ENCODE measurements around the gene LRP8. TPM values are rescaled to one million over a fixed set of nuclear protein-coding genes. Genes with fewer than 3 reads are reported as not detected.
A peak's percentile ranks its signal among the peaks of the same experiment; 100 is the strongest.

The LRP8 gene
- total RNA-seq, 1 donor from 2014 or later = 21.1 TPM

DNA sequence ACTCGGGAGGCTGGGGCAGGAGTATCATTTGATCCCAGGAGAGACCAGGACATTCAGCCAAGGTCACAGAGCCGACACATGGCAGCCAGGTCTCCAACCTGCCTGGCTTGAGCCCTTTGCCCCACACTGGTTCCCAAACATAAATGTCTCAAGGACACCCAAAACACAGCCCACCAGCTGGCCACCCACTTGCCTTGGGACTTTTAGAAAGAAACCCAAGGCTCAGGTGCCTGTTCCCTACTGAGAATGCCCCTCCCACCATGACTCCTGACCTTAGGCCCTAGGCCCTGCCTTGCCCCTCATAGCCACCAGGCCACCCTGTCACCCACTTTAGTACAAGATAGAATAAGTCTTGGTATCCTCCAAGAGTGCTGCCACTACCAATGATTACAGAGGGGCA, 41.9 kb upstream of the LRP8 start:
- H3K4me1 ChIP-seq = no peaks in the 10 kb centered on the region
- TF ChIP-seq, protein P1, sequence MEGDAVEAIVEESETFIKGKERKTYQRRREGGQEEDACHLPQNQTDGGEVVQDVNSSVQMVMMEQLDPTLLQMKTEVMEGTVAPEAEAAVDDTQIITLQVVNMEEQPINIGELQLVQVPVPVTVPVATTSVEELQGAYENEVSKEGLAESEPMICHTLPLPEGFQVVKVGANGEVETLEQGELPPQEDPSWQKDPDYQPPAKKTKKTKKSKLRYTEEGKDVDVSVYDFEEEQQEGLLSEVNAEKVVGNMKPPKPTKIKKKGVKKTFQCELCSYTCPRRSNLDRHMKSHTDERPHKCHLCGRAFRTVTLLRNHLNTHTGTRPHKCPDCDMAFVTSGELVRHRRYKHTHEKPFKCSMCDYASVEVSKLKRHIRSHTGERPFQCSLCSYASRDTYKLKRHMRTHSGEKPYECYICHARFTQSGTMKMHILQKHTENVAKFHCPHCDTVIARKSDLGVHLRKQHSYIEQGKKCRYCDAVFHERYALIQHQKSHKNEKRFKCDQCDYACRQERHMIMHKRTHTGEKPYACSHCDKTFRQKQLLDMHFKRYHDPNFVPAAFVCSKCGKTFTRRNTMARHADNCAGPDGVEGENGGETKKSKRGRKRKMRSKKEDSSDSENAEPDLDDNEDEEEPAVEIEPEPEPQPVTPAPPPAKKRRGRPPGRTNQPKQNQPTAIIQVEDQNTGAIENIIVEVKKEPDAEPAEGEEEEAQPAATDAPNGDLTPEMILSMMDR (IDR thresholded peaks at IDR 0.05) = no peak
- TF ChIP-seq POLR2A (IDR thresholded peaks at IDR 0.05) (no peak), POLR2AphosphoS5 (IDR thresholded peaks at IDR 0.05; ENCODE audit: insufficient read depth in 1 of 2, low read depth in 1 of 2) (no peak)
- H3K27me3 ChIP-seq = no peaks in the 10 kb centered on the region
- no peak overlapping the region for H3K27ac ChIP-seq
- no peak for DNase-seq (ENCODE audit: extremely low spot score in 2 of 2)
- intact Hi-C loops (cut with DNase I) = no loop called here
- no peak overlapping the region for H3K4me3 ChIP-seq
- H3K36me3 ChIP-seq = no peaks in the 10 kb centered on the region
- H3K9me3 ChIP-seq = no peaks in the 10 kb centered on the region

DNA sequence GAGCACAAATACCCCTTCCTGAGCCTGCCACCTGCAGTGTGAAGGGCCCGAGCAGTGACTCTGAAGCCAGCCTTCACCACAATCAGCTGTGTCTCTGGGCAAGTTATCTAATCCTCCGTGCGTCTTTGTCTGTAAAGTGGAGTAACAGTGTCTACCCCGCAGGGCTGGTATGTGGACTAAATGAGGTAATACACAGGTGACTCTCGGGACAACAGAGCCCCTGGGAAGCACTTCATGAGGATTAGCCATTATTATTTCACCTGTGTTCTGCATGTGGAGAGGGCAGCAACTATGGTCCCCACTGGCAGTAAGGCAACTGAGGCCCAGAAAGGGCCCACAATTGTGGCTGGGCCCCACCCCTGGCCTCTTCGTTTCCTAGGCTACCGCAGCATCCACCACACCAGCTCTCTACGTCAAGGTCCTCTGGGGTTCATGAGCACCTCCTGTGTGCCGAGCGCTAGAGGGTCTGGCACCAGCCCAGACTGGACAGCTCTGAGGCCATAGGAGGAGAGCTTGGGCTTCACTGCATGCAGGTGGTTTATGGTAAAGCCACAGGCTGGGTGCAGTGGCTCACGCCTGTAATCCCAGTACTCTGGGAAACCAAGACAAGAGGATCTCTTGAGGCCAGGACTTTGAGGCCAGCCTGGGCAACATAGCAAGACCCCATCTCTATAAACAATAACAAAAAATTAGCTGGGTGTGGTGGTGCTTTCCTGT, 41.3 kb upstream of the LRP8 start:
- peak in 1 of 2 donors; percentile 93 for DNase-seq (ENCODE audit: extremely low spot score in 2 of 2)
- H3K36me3 ChIP-seq = no peaks in the 10 kb centered on the region
- no peak overlapping the region for H3K4me3 ChIP-seq
- intact Hi-C loops (cut with DNase I) = no loop called here
- TF ChIP-seq POLR2AphosphoS5 (IDR thresholded peaks at IDR 0.05; ENCODE audit: insufficient read depth in 1 of 2, low read depth in 1 of 2) = no peak
- no peak for TF ChIP-seq POLR2A (IDR thresholded peaks at IDR 0.05)
- TF ChIP-seq, protein P1 (IDR thresholded peaks at IDR 0.05) = no peak
- H3K9me3 ChIP-seq = no peaks in the 10 kb centered on the region
- no peak overlapping the region for H3K27ac ChIP-seq
- no peaks in the 10 kb centered on the region for H3K4me1 ChIP-seq
- H3K27me3 ChIP-seq = no peaks in the 10 kb centered on the region

DNA sequence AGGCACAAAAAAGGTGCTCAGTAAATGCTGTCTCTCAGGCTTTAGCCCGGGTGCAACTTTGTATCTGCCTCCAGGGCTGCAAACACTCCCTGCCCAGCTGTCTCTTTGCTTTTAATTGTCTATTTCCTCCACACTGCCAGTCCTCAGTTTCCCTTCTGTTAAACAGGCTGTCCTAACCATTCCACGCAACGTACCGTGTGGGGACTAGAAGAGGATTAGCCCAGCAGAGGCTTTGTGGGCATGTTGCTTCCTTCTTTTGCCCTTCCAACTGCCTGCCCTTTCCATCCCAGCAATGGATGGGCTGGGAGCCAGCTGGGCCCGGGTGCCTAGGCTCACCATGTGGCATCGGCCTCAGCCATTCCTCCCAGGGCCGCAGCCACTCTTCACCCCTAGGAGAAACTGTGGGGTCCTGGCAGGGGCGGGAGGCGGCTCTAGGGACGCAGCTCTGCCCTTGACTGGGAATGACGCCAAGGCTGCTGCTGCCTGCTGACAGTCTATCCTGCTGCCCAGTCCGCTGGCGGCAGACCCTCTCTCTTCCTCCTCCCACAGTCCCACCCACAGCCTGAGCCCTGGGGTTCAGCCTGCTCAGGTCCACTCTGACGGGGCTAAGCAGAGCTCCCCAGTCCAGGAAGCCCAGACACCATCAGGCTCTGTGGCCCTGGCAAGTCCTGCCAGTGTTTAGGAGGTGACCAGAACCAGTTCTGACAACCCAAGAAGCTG, 40.6 kb upstream of the LRP8 start:
- Histone ChIP-seq H3K27me3 (no peaks in the 10 kb centered on the region), H3K36me3 (no peaks in the 10 kb centered on the region), H3K27ac (no peak overlapping the region), H3K9me3 (no peaks in the 10 kb centered on the region), H3K4me1 (no peaks in the 10 kb centered on the region), H3K4me3 (no peak overlapping the region)
- intact Hi-C loops (cut with DNase I) = no loop called here
- no peak for TF ChIP-seq POLR2A (IDR thresholded peaks at IDR 0.05)
- no peak for TF ChIP-seq POLR2AphosphoS5 (IDR thresholded peaks at IDR 0.05; ENCODE audit: insufficient read depth in 1 of 2, low read depth in 1 of 2)
- TF ChIP-seq, protein P1 (IDR thresholded peaks at IDR 0.05) = no peak
- DNase-seq (ENCODE audit: extremely low spot score in 2 of 2) = peak in 1 of 2 donors; percentile 82

DNA sequence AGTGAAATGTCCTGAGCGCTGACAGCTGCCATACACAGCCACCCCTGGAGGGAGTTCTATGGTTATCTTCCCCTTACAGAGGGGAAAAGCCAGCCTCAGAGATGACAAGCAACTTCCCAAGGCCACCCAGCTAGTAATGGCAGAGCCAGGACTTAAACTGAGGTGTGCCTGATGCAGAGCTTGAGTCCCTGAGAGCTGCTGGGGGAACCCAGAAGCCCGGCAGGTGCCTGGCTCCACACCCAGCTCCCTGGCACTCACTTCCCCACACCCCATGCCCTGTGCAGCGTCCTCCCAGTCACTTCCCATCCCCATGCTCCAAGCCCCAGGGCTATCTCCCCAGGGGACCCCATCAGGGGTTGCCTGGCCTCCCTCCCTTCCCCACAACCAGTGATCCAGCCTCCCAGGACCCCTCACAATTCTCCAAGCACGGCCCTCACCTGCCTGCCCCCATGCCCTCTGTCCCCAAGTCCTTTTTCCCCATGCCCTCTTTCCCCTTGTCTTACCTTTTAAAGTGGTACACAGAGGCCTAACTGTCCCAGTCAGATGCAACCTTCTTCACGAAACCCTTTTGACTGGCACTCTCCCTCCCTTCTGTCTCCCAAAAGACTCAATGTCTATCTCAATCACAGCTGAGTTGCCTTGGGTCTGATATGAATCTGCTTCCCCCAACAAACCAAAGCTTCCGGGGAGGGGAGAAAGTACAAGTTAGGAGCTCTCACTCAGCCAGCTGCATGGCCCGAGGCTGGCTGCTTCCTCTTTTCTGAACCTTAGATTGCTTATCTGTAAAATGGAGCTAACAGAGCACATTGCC, 39.8 kb upstream of the LRP8 start:
- intact Hi-C loops (cut with DNase I) = no loop called here
- Histone ChIP-seq H3K4me1 (no peaks in the 10 kb centered on the region), H3K27me3 (no peaks in the 10 kb centered on the region), H3K36me3 (no peaks in the 10 kb centered on the region), H3K9me3 (no peaks in the 10 kb centered on the region), H3K4me3 (no peak overlapping the region), H3K27ac (no peak overlapping the region)
- no peak for TF ChIP-seq POLR2AphosphoS5 (IDR thresholded peaks at IDR 0.05; ENCODE audit: insufficient read depth in 1 of 2, low read depth in 1 of 2)
- peak; percentile 74 to 77 for DNase-seq (ENCODE audit: extremely low spot score in 2 of 2)

DNA sequence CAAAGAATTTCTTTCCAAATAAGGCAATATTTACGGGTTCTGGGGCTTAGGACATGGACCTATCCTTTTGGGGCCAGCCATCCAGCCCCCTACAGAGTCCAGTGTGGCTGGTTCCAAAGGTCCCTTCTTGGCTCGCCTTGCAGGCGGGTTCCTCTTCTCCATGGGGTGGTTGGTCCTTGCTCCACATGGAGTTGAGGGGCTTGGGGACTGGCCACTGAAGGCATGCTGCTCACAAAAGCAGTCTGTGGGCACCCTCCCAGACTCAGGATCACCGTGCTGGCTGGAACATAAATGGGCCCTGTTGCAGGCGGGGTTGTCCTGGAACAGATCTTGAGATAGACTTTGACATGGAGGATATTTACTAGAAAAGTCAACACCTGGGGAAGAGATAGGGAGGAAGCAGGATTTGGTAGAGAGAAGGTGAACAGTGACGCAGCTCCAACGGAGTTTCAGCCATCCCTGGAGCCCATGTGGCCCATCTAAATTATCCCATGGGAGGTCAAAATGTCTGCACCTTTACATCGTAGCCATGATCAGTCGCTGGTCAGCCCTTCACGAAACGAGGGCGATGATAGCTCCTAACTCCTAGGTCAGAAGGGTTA, 39.1 kb upstream of the LRP8 start:
- no peaks in the 10 kb centered on the region for H3K36me3 ChIP-seq
- DNase-seq (ENCODE audit: extremely low spot score in 2 of 2) = no peak

More for the DNA sequence above, 39.1 kb upstream of the LRP8 start:
- intact Hi-C loops (cut with DNase I) = no loop called here
- TF ChIP-seq POLR2AphosphoS5 (IDR thresholded peaks at IDR 0.05; ENCODE audit: insufficient read depth in 1 of 2, low read depth in 1 of 2) = no peak
- TF ChIP-seq, protein P1 (IDR thresholded peaks at IDR 0.05) = no peak
- TF ChIP-seq POLR2A (IDR thresholded peaks at IDR 0.05) = no peak
- Histone ChIP-seq H3K27ac (no peak overlapping the region), H3K4me3 (no peak overlapping the region), H3K9me3 (no peaks in the 10 kb centered on the region), H3K27me3 (no peaks in the 10 kb centered on the region), H3K4me1 (no peaks in the 10 kb centered on the region)
